K562 (cell line): ENCODE measurements around the gene ZFP30. TPM values are rescaled to one million over a fixed set of nuclear protein-coding genes. Genes with fewer than 3 reads are reported as not detected.

Experiments used
- ATAC-seq: fragments of 200-7000 bp; cut with Tn5 transposase; 3 replicates; pipeline ENCODE4 v1.9.1; 2020; ENCODE audit warnings: moderate library complexity
- BruUV-seq: library from RNA; stranded (reverse); fragments of 400-500 nt; replicated peaks from 2 replicates; lab custom pipeline; 2021; lab: Mats Ljungman, UMichigan
- CTCF ChIA-PET: fragments of 300-600 bp; formaldehyde crosslinking; extraction: SDS; loops from one replicate; lab custom pipeline; 2021; ENCODE audit warnings: low intra/inter-chr PET ratio; lab: Yijun Ruan, JAX
- POLR2A ChIA-PET: fragments of 300-600, 350-650 bp; sonication (Branson Sonifier 250); formaldehyde crosslinking; extraction: SDS; loops from one replicate; lab custom pipeline; 2021; ENCODE audit warnings: antibody characterized with exemption, inconsistent platforms; lab: Yijun Ruan, JAX
- DNase-seq, 4 experiments: peaks; one replicate each; pipeline versions ENCODE4 v3.0.0 to v3.0.0-alpha.2; 2011 to 2018; ENCODE audit warnings: low spot score in 3 of 4, mixed read lengths in 3 of 4; ENCODE audit errors: extremely low read depth in 1 of 4
- FAIRE-seq: peaks from 2 replicates; lab custom pipeline; 2011; peaks lifted over from hg19 to GRCh38; lab: Jason Lieb, UNC
- H2AFZ ChIP-seq: 2 replicates; pipeline ENCODE4 v1.6.0; 2011; ENCODE audit warnings: low read depth, low read length, control low read depth, inconsistent platforms
- H3K27ac ChIP-seq: fragments of 200-600 bp; 3 replicates; pipeline ENCODE4 v1.8.0; 2011; ENCODE audit warnings: low read depth, mild to moderate bottlenecking, control low read depth, inconsistent platforms, low read length, moderate library complexity, mixed read lengths; ENCODE audit errors: extremely low read depth
- H3K27me3 ChIP-seq, 2 experiments: fragments of 300-600 bp in 1 of 2; 2 replicates in 1 of 2; 3 replicates in 1 of 2; pipeline versions ENCODE4 v1.6.0 to v1.8.0; 2011; ENCODE audit warnings: inconsistent platforms in 2 of 2, low read length in 2 of 2, mild to moderate bottlenecking in 1 of 2, mixed read lengths in 1 of 2, moderate library complexity in 1 of 2; ENCODE audit not compliant: control insufficient read depth in 2 of 2, insufficient read depth in 2 of 2
- H3K36me3 ChIP-seq: fragments of 300-600 bp; 3 replicates; pipeline ENCODE4 v1.8.0; 2011; ENCODE audit warnings: mild to moderate bottlenecking, low read length, inconsistent platforms; ENCODE audit not compliant: control insufficient read depth, insufficient read depth
- H3K4me1 ChIP-seq, 2 experiments: fragments of 200-600 bp in 1 of 2; replicated peaks in 1 of 2; 2 replicates in 1 of 2; 3 replicates in 1 of 2; pipeline versions ENCODE4 v1.5.1 to v1.8.0; 2011; ENCODE audit warnings: inconsistent platforms in 2 of 2, low read length in 2 of 2, mild to moderate bottlenecking in 1 of 2, mixed read lengths in 1 of 2, moderate library complexity in 1 of 2; ENCODE audit not compliant: control insufficient read depth in 2 of 2, insufficient read depth in 2 of 2
- H3K4me2 ChIP-seq: 2 replicates; pipeline ENCODE4 v1.6.1; 2011; ENCODE audit warnings: low read length, control low read depth, inconsistent platforms, mixed read lengths; ENCODE audit not compliant: insufficient read depth
- H3K4me3 ChIP-seq: fragments of 200-600 bp; sonication (generic), shearing (Covaris generic); 2 replicates; pipeline ENCODE4 v1.5.1; 2016; ENCODE audit warnings: control low read depth, inconsistent platforms
- H3K79me2 ChIP-seq: fragments of 200-600 bp; 3 replicates; pipeline ENCODE4 v1.8.0; 2011; ENCODE audit warnings: low read length, inconsistent platforms; ENCODE audit not compliant: control insufficient read depth, insufficient read depth
- H3K9ac ChIP-seq, 2 experiments: 2 replicates each; pipeline versions ENCODE4 v1.6.0 to v1.6.1; 2011; ENCODE audit warnings: low read depth in 2 of 2, low read length in 2 of 2, control low read depth in 1 of 2, inconsistent platforms in 1 of 2, mild to moderate bottlenecking in 1 of 2, mixed read lengths in 1 of 2; ENCODE audit not compliant: insufficient read depth in 1 of 2
- H3K9me1 ChIP-seq: one replicate; pipeline ENCODE4 v1.6.0; 2011; ENCODE audit warnings: inconsistent platforms, mild to moderate bottlenecking, low read length, moderate library complexity; ENCODE audit not compliant: control insufficient read depth, insufficient read depth
- H3K9me3 ChIP-seq: replicated peaks from 2 replicates; pipeline ENCODE4 v1.5.1; 2011; ENCODE audit warnings: low read depth, low read length, inconsistent platforms; ENCODE audit not compliant: control insufficient read depth, insufficient read depth
- H4K20me1 ChIP-seq: replicated peaks from 2 replicates; pipeline ENCODE4 v1.6.1; 2011; ENCODE audit warnings: low read length, inconsistent platforms, mixed read lengths; ENCODE audit not compliant: control insufficient read depth, insufficient read depth
- ATF1 ChIP-seq, 2 experiments: fragments of 450-650 bp in 1 of 2; IDR thresholded peaks; 2 replicates each; pipeline ENCODE4 v1.6.1; 2016; ENCODE audit warnings: missing compliant biosample characterization in 1 of 2, missing genetic modification characterization in 1 of 2
- BDP1 ChIP-seq: IDR thresholded peaks from 3 replicates; pipeline ENCODE4 v1.6.1; 2011; ENCODE audit not compliant: insufficient read length, insufficient read depth
- CBX1 ChIP-seq: sonication (generic); IDR thresholded peaks from 2 replicates; pipeline ENCODE4 v1.6.1; 2016; ENCODE audit warnings: antibody characterized with exemption, low read depth, mild to moderate bottlenecking
- CC2D1A ChIP-seq: fragments of 450-650 bp; IDR thresholded peaks from 2 replicates; pipeline ENCODE4 v1.6.1; 2017; ENCODE audit warnings: mild to moderate bottlenecking
- CCAR2 ChIP-seq: fragments of 200-400 bp; formaldehyde crosslinking; IDR thresholded peaks from 2 replicates; pipeline ENCODE4 v1.6.1; 2017; ENCODE audit warnings: mild to moderate bottlenecking, low read depth, low read length
- EP400 ChIP-seq: fragments of 450-650 bp; IDR thresholded peaks from 2 replicates; pipeline ENCODE4 v1.6.1; 2017; ENCODE audit warnings: antibody characterized with exemption, mild to moderate bottlenecking, moderate library complexity
- FOXM1 ChIP-seq, 2 experiments: fragments of 450-650 bp in 1 of 2; sonication (generic) in 1 of 2; formaldehyde crosslinking in 1 of 2; IDR thresholded peaks; 2 replicates each; pipeline versions ENCODE4 v1.6.1 to v1.9.0; 2017 to 2022; ENCODE audit warnings: low read depth in 2 of 2, mild to moderate bottlenecking in 2 of 2, missing genetic modification reagents in 1 of 2, moderate library complexity in 1 of 2
- GABPA ChIP-seq: fragments of 200-800 bp; sonication (Bioruptor generic); conservative IDR thresholded peaks from 2 replicates; pipeline ENCODE4 v1.6.1; 2016; ENCODE audit warnings: low read depth, missing genetic modification characterization, missing compliant biosample characterization
- HEY1 ChIP-seq: fragments of 250-450 bp; sonication (Bioruptor Pico); IDR thresholded peaks from 2 replicates; pipeline ENCODE4 v1.5.0; 2020; ENCODE audit warnings: mild to moderate bottlenecking, moderate library complexity, borderline replicate concordance
- MTA1 ChIP-seq: fragments of 450-650 bp; IDR thresholded peaks from 2 replicates; pipeline ENCODE4 v1.6.1; 2017; ENCODE audit warnings: borderline replicate concordance
- MYBL2 ChIP-seq, 2 experiments: fragments of 450-650 bp in 1 of 2; sonication (generic) in 1 of 2; formaldehyde crosslinking in 1 of 2; IDR thresholded peaks; 2 replicates each; pipeline versions ENCODE4 v1.6.1 to v1.8.1; 2017 to 2022; ENCODE audit warnings: borderline replicate concordance in 1 of 2, inconsistent platforms in 1 of 2, low read depth in 1 of 2, mild to moderate bottlenecking in 1 of 2, missing genetic modification reagents in 1 of 2, moderate library complexity in 1 of 2
- NFXL1 ChIP-seq: fragments of 450-650 bp; formaldehyde crosslinking; IDR thresholded peaks from 2 replicates; pipeline ENCODE4 v1.4.0; 2021; ENCODE audit warnings: mild to moderate bottlenecking
- TARDBP ChIP-seq: fragments of 450-650 bp; IDR thresholded peaks from 2 replicates; pipeline ENCODE4 v1.6.1; 2016
- TRIM24 ChIP-seq, 2 experiments: fragments of 450-650 bp; IDR thresholded peaks; 2 replicates each; pipeline ENCODE4 v1.6.1; 2016
- USF1 ChIP-seq: sonication (generic); formaldehyde crosslinking; IDR thresholded peaks from 2 replicates; pipeline ENCODE4 v1.9.0; 2022; ENCODE audit warnings: mild to moderate bottlenecking, missing genetic modification reagents
- ZBTB17 ChIP-seq: fragments of 450-650 bp; formaldehyde crosslinking; IDR thresholded peaks from 2 replicates; pipeline ENCODE4 v1.4.0; 2020; ENCODE audit warnings: mild to moderate bottlenecking
- ZNF639 ChIP-seq, 2 experiments: fragments of 200-800 bp in 1 of 2; sonication (Bioruptor generic) in 1 of 2; sonication (generic) in 1 of 2; formaldehyde crosslinking in 1 of 2; IDR thresholded peaks in 1 of 2; conservative IDR thresholded peaks in 1 of 2; 2 replicates each; pipeline versions ENCODE4 v1.5.0 to v1.6.1; 2016 to 2020; ENCODE audit warnings: missing compliant biosample characterization in 1 of 2, missing genetic modification characterization in 1 of 2, missing genetic modification reagents in 1 of 2
- ZNF707 ChIP-seq: fragments of 250-450 bp; sonication (Bioruptor Pico); conservative IDR thresholded peaks from 2 replicates; pipeline ENCODE4 v1.8.0; 2022; ENCODE audit warnings: inconsistent platforms, mild to moderate bottlenecking, moderate library complexity
- WGBS: fragments of 100-300 bp; shearing (Covaris generic); methylation state at CpG from one replicate; pipeline ENCODE4 v1.1.6; 2016; ENCODE audit warnings: low coverage, mixed read lengths; ENCODE audit not compliant: insufficient coverage; ENCODE audit errors: missing lambda C conversion rate; 5-methylcytosine and 5-hydroxymethylcytosine counted together
- in situ Hi-C: fragments of 300-500 bp; cut with MboI; formaldehyde crosslinking; loops from 4 replicates; pipeline ENCODE4 v1.15.0; 2018; ENCODE audit warnings: inconsistent platforms, mixed read lengths
- intact Hi-C: fragments of 100-400 bp; cut with micrococcal nuclease; formaldehyde crosslinking; loops from 2 replicates; pipeline ENCODE4 v1.14.2; 2022
- polyA plus RNA-seq, 8 experiments: library from polyadenylated mRNA; depleted of rRNA in 4 of 8; stranded (reverse) in 5 of 8; unstranded in 3 of 8; fragments of >200 nt; fragmentation: Nextera tagmentation in 2 of 8; fragmentation: Illumina TruSeq in 1 of 8; extraction: Ambion mirVana in 2 of 8; extraction: Trizol in 1 of 8; gene quantifications; 2 replicates each; pipeline versions ENCODE4 v1.2.1 to v1.2.3, GENCODE V29; 2011 to 2014; ENCODE audit warnings: inconsistent platforms in 1 of 8, missing spikeins in 1 of 8
- total RNA-seq, 7 experiments: library from RNA; depleted of rRNA in 6 of 7; stranded (reverse); fragments of >200 nt in 6 of 7; fragmentation: Illumina TruSeq in 2 of 7; extraction: Trizol in 2 of 7; gene quantifications; 2 replicates each; pipeline versions ENCODE4 v1.2.1 to v1.2.3, GENCODE V29; 2011 to 2021; ENCODE audit warnings: low replicate concordance in 1 of 7
- TF ChIP-seq, protein P1 (sequence below): fragments of 450-650 bp; formaldehyde crosslinking; IDR thresholded peaks from 2 replicates; pipeline ENCODE4 v1.4.0; 2022; ENCODE audit warnings: mild to moderate bottlenecking, moderate library complexity

Gene ZFP30
- total and polyA plus RNA-seq, 9 of the 15 experiments (the other 6 are each of a cell fraction or from before 2014, with no cell fraction given): 1.1 to 11.3 (median 4.9) TPM

- H3K4me1 ChIP-seq: peaks cover 3 to 15% of the 10 kb centered on the region in 2 experiments; a peak in 2 of 5 replicates
- intact Hi-C loops: no loop called here
- H3K4me3 ChIP-seq: peak overlapping the region; percentile 75
- H3K9me1 ChIP-seq: no peaks in the 10 kb centered on the region
- DNase-seq: peak; percentile 83 to 90 (median 85)
- under 1% methylated on average over 55 of the region's 57 CpGs for WGBS
- H4K20me1 ChIP-seq: no peaks in the 10 kb centered on the region
- H3K36me3 ChIP-seq: no peaks in the 10 kb centered on the region
- ChIA-PET CTCF (no interaction called here), POLR2A (no interaction called here)
- no peaks in the 10 kb centered on the region for H3K27me3 ChIP-seq
- H3K9me3 ChIP-seq: no peaks in the 10 kb centered on the region; the same call in 1 of the 2 replicates
- H3K79me2 ChIP-seq: peaks cover 26% of the 10 kb centered on the region
- FAIRE-seq: peak; percentile 15
- H3K4me2 ChIP-seq: peak overlapping the region; percentile 91
- ATAC-seq: peak; percentile 85
- H2AFZ ChIP-seq: peak overlapping the region; percentile 98
- TSS peak; percentile 70 for BruUV-seq
- in situ Hi-C loops: no loop called here
- peak overlapping the region; percentile 72 to 93 for H3K9ac ChIP-seq
- H3K27ac ChIP-seq: peak overlapping the region; percentile 82
- TF ChIP-seq ZNF639 (CRISPR knock-in tag; conservative IDR thresholded peaks at IDR 0.05 in 1 of 2, IDR thresholded peaks at IDR 0.05 in 1 of 2) (no peak), GABPA (tag) (0 out of 2 replicates have a peak, but pooled peaks have one; percentile 48), HEY1 (CRISPR knock-in tag) (no peak), USF1 (no peak), EP400 (peak; percentile 67; the same call in 1 of the 2 replicates), CBX1 (peak; percentile 97; the same call in 1 of the 2 replicates), CCAR2 (no peak), BDP1 (no peak), FOXM1 (IDR thresholded peaks at IDR 0.05; ENCODE audit: low read depth) (peak; percentile 42; the same call in 1 of the 2 replicates), FOXM1 (CRISPR knock-in tag; IDR thresholded peaks at IDR 0.05; ENCODE audit: low read depth) (no peak), NFXL1 (CRISPR knock-in tag) (no peak), MYBL2 (IDR thresholded peaks at IDR 0.05; ENCODE audit: low read depth) (0 out of 2 replicates have a peak, but pooled peaks have one; percentile 7), MYBL2 (CRISPR knock-in tag; IDR thresholded peaks at IDR 0.05; ENCODE audit: borderline replicate concordance) (no peak), MTA1 (0 out of 2 replicates have a peak, but pooled peaks have one; percentile 12), TARDBP (no peak), ZBTB17 (no peak), ATF1 (CRISPR knock-in tag; IDR thresholded peaks at IDR 0.05) (no peak), ATF1 (tag; IDR thresholded peaks at IDR 0.05) (peak; percentile 87), ZNF707 (CRISPR knock-in tag) (no peak), TRIM24 (IDR thresholded peaks at IDR 0.05) (peak; percentile 70 to 93), CC2D1A (0 out of 2 replicates have a peak, but pooled peaks have one; percentile 29)
- TF ChIP-seq, protein P1, sequence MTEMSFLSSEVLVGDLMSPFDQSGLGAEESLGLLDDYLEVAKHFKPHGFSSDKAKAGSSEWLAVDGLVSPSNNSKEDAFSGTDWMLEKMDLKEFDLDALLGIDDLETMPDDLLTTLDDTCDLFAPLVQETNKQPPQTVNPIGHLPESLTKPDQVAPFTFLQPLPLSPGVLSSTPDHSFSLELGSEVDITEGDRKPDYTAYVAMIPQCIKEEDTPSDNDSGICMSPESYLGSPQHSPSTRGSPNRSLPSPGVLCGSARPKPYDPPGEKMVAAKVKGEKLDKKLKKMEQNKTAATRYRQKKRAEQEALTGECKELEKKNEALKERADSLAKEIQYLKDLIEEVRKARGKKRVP (CRISPR knock-in tag): no peak
These were observed 565 bp upstream of the ZFP30 start for GRCh38 chr19:37655689-37656371.
